BE2C (cell line): ENCODE measurements around the gene CTSO.

Source experiments
- DNase-seq: peaks from one replicate; pipeline ENCODE4 v3.0.0-alpha.2; 2020
- H3K27me3 ChIP-seq: fragments of 250-450 bp; sonication (Bioruptor Pico); 2 replicates; pipeline ENCODE4 v1.5.1; 2020; ENCODE audit warnings: mild to moderate bottlenecking
- H3K36me3 ChIP-seq: fragments of 250-450 bp; sonication (Bioruptor Pico); 2 replicates; pipeline ENCODE4 v1.5.1; 2020; ENCODE audit warnings: mild to moderate bottlenecking
- H3K4me1 ChIP-seq: fragments of 250-450 bp; sonication (Bioruptor Pico); 2 replicates; pipeline ENCODE4 v1.5.1; 2020
- H3K4me3 ChIP-seq: 2 replicates; pipeline ENCODE4 v1.5.1; 2011; ENCODE audit warnings: low read depth, low read length
- H3K9me3 ChIP-seq: fragments of 250-450 bp; sonication (Bioruptor Pico); 2 replicates; pipeline ENCODE4 v1.5.1; 2020
- CTCF ChIP-seq: IDR thresholded peaks from 2 replicates; pipeline ENCODE4 v1.5.1; 2012; ENCODE audit warnings: mild to moderate bottlenecking, low read depth, low read length

CTSO gene

GRCh38 chr4:155982736-155983385 lies 29.2 kb upstream of the CTSO start:
- no peak overlapping the region for H3K4me3 ChIP-seq
- DNase-seq: no peak
- H3K36me3 ChIP-seq: no peaks in the 10 kb centered on the region
- no peaks in the 10 kb centered on the region for H3K27me3 ChIP-seq
- no peaks in the 10 kb centered on the region for H3K4me1 ChIP-seq
- no peak for TF ChIP-seq CTCF
- no peaks in the 10 kb centered on the region for H3K9me3 ChIP-seq

- no peak for TF ChIP-seq CTCF
These were observed 25.1 kb upstream of the CTSO start for GRCh38 chr4:155978810-155979209.

GRCh38 chr4:155975511-155975910 lies 21.8 kb upstream of the CTSO start:
- TF ChIP-seq CTCF: no peak
- Histone ChIP-seq H3K36me3 (no peaks in the 10 kb centered on the region), H3K27me3 (no peaks in the 10 kb centered on the region; the same call in none of the 2 replicates), H3K4me1 (no peaks in the 10 kb centered on the region), H3K4me3 (no peak overlapping the region), H3K9me3 (no peaks in the 10 kb centered on the region)
- DNase-seq: no peak

More at GRCh38 chr4:155978810-155979209, 25.1 kb upstream of the CTSO start:
- no peak for DNase-seq
- H3K9me3 ChIP-seq: no peaks in the 10 kb centered on the region
- no peak overlapping the region for H3K4me3 ChIP-seq
- no peaks in the 10 kb centered on the region for H3K4me1 ChIP-seq
- no peaks in the 10 kb centered on the region for H3K27me3 ChIP-seq
- H3K36me3 ChIP-seq: no peaks in the 10 kb centered on the region

GRCh38 chr4:155974996-155975395 lies 21.3 kb upstream of the CTSO start:
- Histone ChIP-seq H3K27me3 (no peaks in the 10 kb centered on the region; the same call in none of the 2 replicates), H3K9me3 (no peaks in the 10 kb centered on the region), H3K4me1 (no peaks in the 10 kb centered on the region), H3K36me3 (no peaks in the 10 kb centered on the region), H3K4me3 (no peak overlapping the region)
- no peak for TF ChIP-seq CTCF
- DNase-seq: no peak

- Histone ChIP-seq H3K4me1 (no peaks in the 10 kb centered on the region), H3K27me3 (no peaks in the 10 kb centered on the region; the same call in none of the 2 replicates), H3K36me3 (no peaks in the 10 kb centered on the region), H3K9me3 (no peaks in the 10 kb centered on the region), H3K4me3 (no peak overlapping the region)
- no peak for TF ChIP-seq CTCF
- DNase-seq: no peak
These were observed 20.7 kb upstream of the CTSO start for GRCh38 chr4:155974476-155974749.

- Histone ChIP-seq H3K9me3 (no peaks in the 10 kb centered on the region), H3K27me3 (no peaks in the 10 kb centered on the region; the same call in none of the 2 replicates), H3K4me3 (no peak overlapping the region), H3K4me1 (no peaks in the 10 kb centered on the region), H3K36me3 (no peaks in the 10 kb centered on the region)
- no peak for TF ChIP-seq CTCF
- DNase-seq: no peak
These were observed 20.2 kb upstream of the CTSO start for GRCh38 chr4:155973639-155974475.
